Smooth muscle cell (in vitro differentiated cells): ENCODE measurements around the gene CACNA2D3. TPM values are rescaled to one million over a fixed set of nuclear protein-coding genes. Genes with fewer than 3 reads are reported as not detected.

ENCODE experiments used
- DNase-seq: peaks from one replicate; lab custom pipeline; 2025; ENCODE audit not compliant: unreplicated experiment; lab: John Stamatoyannopoulos, UW
- H2AFZ ChIP-seq: fragments of 200-600 bp; sonication (generic); 2 replicates; pipeline ENCODE4 v1.6.0; 2016; ENCODE audit warnings: antibody characterized with exemption, low read depth, mild to moderate bottlenecking
- H3F3A ChIP-seq: fragments of 200-600 bp; sonication (generic); 2 replicates; pipeline ENCODE4 v1.6.0; 2017; ENCODE audit warnings: antibody characterized with exemption, low read depth
- H3K27ac ChIP-seq: fragments of 200-600 bp; sonication (generic); 2 replicates; pipeline ENCODE4 v1.5.1; 2016; ENCODE audit warnings: low read depth, mild to moderate bottlenecking
- H3K27me3 ChIP-seq: fragments of 200-600 bp; sonication (generic); 2 replicates; pipeline ENCODE4 v1.6.1; 2016; ENCODE audit warnings: low read depth, mild to moderate bottlenecking
- H3K36me3 ChIP-seq: fragments of 200-600 bp; sonication (generic); 2 replicates; pipeline ENCODE4 v1.5.1; 2016; ENCODE audit warnings: low read depth
- H3K4me1 ChIP-seq: fragments of 200-600 bp; sonication (generic); 2 replicates; pipeline ENCODE4 v1.5.1; 2016; ENCODE audit warnings: low read depth
- H3K4me2 ChIP-seq: fragments of 200-600 bp; sonication (generic); 2 replicates; pipeline ENCODE4 v1.6.0; 2016; ENCODE audit warnings: mild to moderate bottlenecking
- H3K4me3 ChIP-seq: fragments of 200-600 bp; sonication (generic); 2 replicates; pipeline ENCODE4 v1.5.1; 2016; ENCODE audit warnings: mild to moderate bottlenecking
- H3K79me2 ChIP-seq: fragments of 200-600 bp; sonication (generic); 2 replicates; pipeline ENCODE4 v1.6.0; 2016; ENCODE audit warnings: low read depth, mild to moderate bottlenecking
- H3K9ac ChIP-seq: fragments of 200-600 bp; sonication (generic); 2 replicates; pipeline ENCODE4 v1.6.0; 2016; ENCODE audit warnings: low read depth
- H3K9me3 ChIP-seq: fragments of 200-600 bp; sonication (generic); replicated peaks from 2 replicates; pipeline ENCODE4 v1.5.1; 2016; ENCODE audit warnings: low read depth
- H4K20me1 ChIP-seq: fragments of 200-600 bp; sonication (generic); 2 replicates; pipeline ENCODE4 v1.6.0; 2016; ENCODE audit warnings: low read depth
- WGBS: methylation state at CpG from one replicate; pipeline ENCODE4 v1.1.7; 2016; ENCODE audit warnings: low lambda C conversion rate; 5-methylcytosine and 5-hydroxymethylcytosine counted together
- polyA plus RNA-seq: library from polyadenylated mRNA; unstranded; fragments of >200 nt; fragmentation: Nextera tagmentation; extraction: Ambion mirVana; gene quantifications from 2 replicates; pipeline ENCODE4 v1.2.1, GENCODE V29; 2016
- total RNA-seq: library from RNA; depleted of rRNA; stranded (reverse); fragments of >200 nt; gene quantifications from 2 replicates; pipeline ENCODE4 v1.2.3, GENCODE V29; 2014
- TF ChIP-seq, protein P1 (sequence below): fragments of 200-600 bp; sonication (generic); IDR thresholded peaks from 2 replicates; pipeline ENCODE4 v1.5.1; 2017; ENCODE audit warnings: borderline replicate concordance, mild to moderate bottlenecking, antibody characterized with exemption; ENCODE audit not compliant: insufficient read depth, poor library complexity, severe bottlenecking

The CACNA2D3 gene
- total and polyA plus RNA-seq, 2 experiments from 2014 or later = 0.15 to 0.90 TPM

DNA sequence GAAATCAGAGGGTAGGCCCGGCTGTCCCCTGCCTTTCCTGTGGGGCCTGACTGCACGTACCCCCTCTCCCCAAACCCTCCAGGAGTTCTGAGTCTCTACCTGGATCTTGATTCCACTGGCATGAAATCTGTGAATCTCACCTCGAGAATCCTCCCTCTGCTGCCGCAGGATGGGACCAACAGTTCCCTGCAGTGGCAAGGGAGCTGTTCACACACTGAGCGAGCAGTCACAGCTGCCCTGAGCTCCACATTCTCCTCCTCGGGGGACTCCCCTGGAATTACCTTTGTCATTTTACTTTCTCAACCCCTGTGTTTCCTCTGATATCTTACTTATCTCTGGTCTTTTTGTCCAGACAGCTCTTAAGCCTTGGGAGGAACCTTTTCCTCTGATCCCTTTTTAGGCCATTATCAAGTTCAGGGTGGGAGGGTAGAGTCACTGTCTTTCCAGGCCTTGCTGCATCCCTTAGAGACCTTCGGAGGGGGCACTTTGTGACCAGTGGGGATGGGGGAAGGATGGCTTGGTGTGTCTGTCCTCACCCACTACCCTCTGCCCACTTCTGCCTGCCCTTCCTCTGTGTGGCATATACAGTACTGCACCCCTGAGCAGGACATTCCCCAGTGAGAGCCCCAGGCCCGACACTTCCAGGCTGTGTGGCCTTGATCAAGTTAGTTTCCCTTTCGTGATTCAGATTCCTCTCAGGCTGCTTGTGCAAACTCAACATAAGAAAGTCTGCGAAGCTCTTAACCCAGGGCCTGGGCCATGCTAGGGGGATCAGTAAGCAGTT lies 42.0 kb downstream of the CACNA2D3 start:
- WGBS = 84% methylated on average over 10 of the region's 10 CpGs

DNA sequence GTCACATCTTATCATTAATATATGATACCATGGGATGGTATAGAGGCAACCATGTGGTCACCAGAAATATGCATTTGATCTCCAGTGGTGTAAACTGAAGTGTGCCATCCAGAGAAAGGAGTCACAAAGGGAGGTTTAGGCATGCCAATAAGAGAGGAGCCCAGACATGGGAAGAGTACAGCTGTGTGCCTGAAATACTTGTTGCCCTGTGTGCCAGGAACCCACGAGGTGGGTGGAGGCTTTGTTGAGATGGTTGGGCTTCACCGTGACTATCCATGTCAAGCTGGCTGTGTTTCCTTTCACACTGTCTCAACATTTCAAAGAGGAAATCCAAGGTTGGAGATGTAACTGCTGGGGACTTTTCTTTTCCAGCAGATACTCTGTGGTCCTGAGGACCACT lies 43.5 kb downstream of the CACNA2D3 start:
- H3K36me3 ChIP-seq = no peaks in the 10 kb centered on the region
- no peak overlapping the region for H3K4me3 ChIP-seq
- no peak overlapping the region for H2AFZ ChIP-seq
- no peaks in the 10 kb centered on the region for H3K9me3 ChIP-seq
- no peak overlapping the region for H3K4me2 ChIP-seq
- peaks cover 9% of the 10 kb centered on the region for H3K27me3 ChIP-seq
- TF ChIP-seq, protein P1, sequence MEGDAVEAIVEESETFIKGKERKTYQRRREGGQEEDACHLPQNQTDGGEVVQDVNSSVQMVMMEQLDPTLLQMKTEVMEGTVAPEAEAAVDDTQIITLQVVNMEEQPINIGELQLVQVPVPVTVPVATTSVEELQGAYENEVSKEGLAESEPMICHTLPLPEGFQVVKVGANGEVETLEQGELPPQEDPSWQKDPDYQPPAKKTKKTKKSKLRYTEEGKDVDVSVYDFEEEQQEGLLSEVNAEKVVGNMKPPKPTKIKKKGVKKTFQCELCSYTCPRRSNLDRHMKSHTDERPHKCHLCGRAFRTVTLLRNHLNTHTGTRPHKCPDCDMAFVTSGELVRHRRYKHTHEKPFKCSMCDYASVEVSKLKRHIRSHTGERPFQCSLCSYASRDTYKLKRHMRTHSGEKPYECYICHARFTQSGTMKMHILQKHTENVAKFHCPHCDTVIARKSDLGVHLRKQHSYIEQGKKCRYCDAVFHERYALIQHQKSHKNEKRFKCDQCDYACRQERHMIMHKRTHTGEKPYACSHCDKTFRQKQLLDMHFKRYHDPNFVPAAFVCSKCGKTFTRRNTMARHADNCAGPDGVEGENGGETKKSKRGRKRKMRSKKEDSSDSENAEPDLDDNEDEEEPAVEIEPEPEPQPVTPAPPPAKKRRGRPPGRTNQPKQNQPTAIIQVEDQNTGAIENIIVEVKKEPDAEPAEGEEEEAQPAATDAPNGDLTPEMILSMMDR = no peak
- no peak overlapping the region for H3K27ac ChIP-seq
- no peaks in the 10 kb centered on the region for H3F3A ChIP-seq
- no peaks in the 10 kb centered on the region for H4K20me1 ChIP-seq
- no peaks in the 10 kb centered on the region for H3K4me1 ChIP-seq
- no peak overlapping the region for H3K9ac ChIP-seq
- DNase-seq = no peak
- 82% methylated on average over 2 of the region's 2 CpGs for WGBS
- H3K79me2 ChIP-seq = no peaks in the 10 kb centered on the region

More for the DNA sequence above, 42.0 kb downstream of the CACNA2D3 start:
- Histone ChIP-seq H3K4me2 (no peak overlapping the region), H3K27me3 (peaks cover 11% of the 10 kb centered on the region), H3K27ac (no peak overlapping the region), H3K4me1 (no peaks in the 10 kb centered on the region), H3K9ac (no peak overlapping the region), H4K20me1 (no peaks in the 10 kb centered on the region), H2AFZ (no peak overlapping the region), H3K9me3 (no peaks in the 10 kb centered on the region), H3K4me3 (no peak overlapping the region), H3K36me3 (no peaks in the 10 kb centered on the region), H3K79me2 (no peaks in the 10 kb centered on the region), H3F3A (no peaks in the 10 kb centered on the region)
- TF ChIP-seq, protein P1 = no peak
- no peak for DNase-seq

DNA sequence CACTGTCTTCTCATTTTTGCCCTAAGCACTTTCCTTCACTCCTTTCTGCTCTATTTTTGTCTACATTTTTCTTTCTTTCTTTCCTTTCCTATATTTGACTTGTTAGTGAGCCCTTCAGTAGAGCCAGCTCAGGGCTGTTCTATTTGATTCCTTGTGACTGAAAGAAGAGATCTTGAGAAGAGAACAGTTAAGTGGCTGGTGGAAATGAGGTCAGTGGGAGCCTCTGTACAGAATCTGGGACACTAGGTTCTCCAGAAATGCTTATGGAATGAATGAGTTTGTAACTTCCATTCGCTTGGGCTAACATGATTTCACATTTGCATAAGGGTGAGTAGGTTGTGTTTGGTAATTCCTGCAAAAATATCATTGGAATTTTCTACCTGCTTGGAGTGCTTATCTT lies 45.6 kb downstream of the CACNA2D3 start:
- 82% methylated on average over 1 of the region's 1 CpG for WGBS
- Histone ChIP-seq H3K4me2 (no peak overlapping the region), H2AFZ (no peak overlapping the region), H3K4me3 (no peak overlapping the region), H3K4me1 (no peaks in the 10 kb centered on the region), H3K9ac (no peak overlapping the region), H3K27ac (no peak overlapping the region), H4K20me1 (no peaks in the 10 kb centered on the region), H3K27me3 (no peaks in the 10 kb centered on the region), H3K9me3 (no peaks in the 10 kb centered on the region), H3K79me2 (no peaks in the 10 kb centered on the region), H3F3A (no peaks in the 10 kb centered on the region), H3K36me3 (no peaks in the 10 kb centered on the region)
- TF ChIP-seq, protein P1 = no peak
- no peak for DNase-seq

DNA sequence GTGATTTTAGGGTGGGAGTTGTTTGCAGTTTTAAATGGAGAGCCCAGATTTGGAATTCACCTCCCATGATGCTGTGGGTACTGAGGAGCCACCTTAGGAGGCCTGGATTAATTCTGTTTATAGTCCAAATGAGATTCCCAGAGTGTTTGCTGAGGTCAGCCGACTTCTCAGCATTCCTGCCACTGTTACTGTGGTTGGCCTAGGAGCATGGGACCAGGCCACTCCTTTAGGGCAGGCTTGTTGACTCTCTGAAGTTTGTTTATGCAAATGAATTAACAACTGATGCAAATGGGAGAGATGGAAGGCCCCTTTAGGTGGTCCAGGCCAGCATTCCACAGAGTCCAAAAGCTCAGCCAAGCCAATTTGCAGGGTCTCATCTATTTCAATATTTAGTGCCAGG lies 46.1 kb downstream of the CACNA2D3 start:
- no peak for DNase-seq
- 63% methylated on average over 1 of the region's 1 CpG for WGBS
- H3K4me2 ChIP-seq = no peak overlapping the region
- H3K27ac ChIP-seq = no peak overlapping the region
- no peaks in the 10 kb centered on the region for H3K79me2 ChIP-seq
- no peaks in the 10 kb centered on the region for H3F3A ChIP-seq
- no peaks in the 10 kb centered on the region for H3K4me1 ChIP-seq
- H3K9me3 ChIP-seq = no peaks in the 10 kb centered on the region
- no peak overlapping the region for H3K4me3 ChIP-seq
- no peak overlapping the region for H3K9ac ChIP-seq
- no peaks in the 10 kb centered on the region for H4K20me1 ChIP-seq
- no peaks in the 10 kb centered on the region for H3K27me3 ChIP-seq
- H2AFZ ChIP-seq = no peak overlapping the region
- H3K36me3 ChIP-seq = no peaks in the 10 kb centered on the region
- TF ChIP-seq, protein P1 = no peak
